Nephron progenitor cell (in vitro differentiated cells): Measurements from ENCODE around the gene LURAP1L.

Experiments used
- DNase-seq: peaks from one replicate; pipeline ENCODE4 v3.0.0; 2021
- H3K27ac Mint-ChIP-seq: 2 replicates; pipeline ENCODE4 v1.8.0; 2021; ENCODE audit warnings: mild to moderate bottlenecking, moderate library complexity, mixed read lengths
- H3K27me3 Mint-ChIP-seq: 2 replicates; pipeline ENCODE4 v1.8.0; 2021; ENCODE audit warnings: mild to moderate bottlenecking, low read depth, mixed read lengths; ENCODE audit not compliant: poor library complexity
- H3K36me3 Mint-ChIP-seq: 2 replicates; pipeline ENCODE4 v1.8.0; 2021; ENCODE audit warnings: low read depth, mixed read lengths
- H3K4me1 Mint-ChIP-seq: 2 replicates; pipeline ENCODE4 v1.8.0; 2021; ENCODE audit warnings: mixed read lengths
- H3K4me3 Mint-ChIP-seq: 2 replicates; pipeline ENCODE4 v1.8.0; 2021; ENCODE audit warnings: mild to moderate bottlenecking, moderate library complexity, mixed read lengths
- H3K9me3 Mint-ChIP-seq: 2 replicates; pipeline ENCODE4 v1.8.0; 2021; ENCODE audit warnings: mild to moderate bottlenecking, moderate library complexity, mixed read lengths
- TF ChIP-seq, protein P1 (sequence below): fragments of 200-600 bp; sonication (generic); IDR thresholded peaks from 2 replicates; pipeline ENCODE4 v1.5.0; 2021; ENCODE audit warnings: antibody characterized with exemption

The LURAP1L gene, protein sequence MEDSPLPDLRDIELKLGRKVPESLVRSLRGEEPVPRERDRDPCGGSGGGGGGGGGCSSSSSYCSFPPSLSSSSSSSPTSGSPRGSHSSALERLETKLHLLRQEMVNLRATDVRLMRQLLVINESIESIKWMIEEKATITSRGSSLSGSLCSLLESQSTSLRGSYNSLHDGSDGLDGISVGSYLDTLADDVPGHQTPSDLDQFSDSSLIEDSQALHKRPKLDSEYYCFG

DNA sequence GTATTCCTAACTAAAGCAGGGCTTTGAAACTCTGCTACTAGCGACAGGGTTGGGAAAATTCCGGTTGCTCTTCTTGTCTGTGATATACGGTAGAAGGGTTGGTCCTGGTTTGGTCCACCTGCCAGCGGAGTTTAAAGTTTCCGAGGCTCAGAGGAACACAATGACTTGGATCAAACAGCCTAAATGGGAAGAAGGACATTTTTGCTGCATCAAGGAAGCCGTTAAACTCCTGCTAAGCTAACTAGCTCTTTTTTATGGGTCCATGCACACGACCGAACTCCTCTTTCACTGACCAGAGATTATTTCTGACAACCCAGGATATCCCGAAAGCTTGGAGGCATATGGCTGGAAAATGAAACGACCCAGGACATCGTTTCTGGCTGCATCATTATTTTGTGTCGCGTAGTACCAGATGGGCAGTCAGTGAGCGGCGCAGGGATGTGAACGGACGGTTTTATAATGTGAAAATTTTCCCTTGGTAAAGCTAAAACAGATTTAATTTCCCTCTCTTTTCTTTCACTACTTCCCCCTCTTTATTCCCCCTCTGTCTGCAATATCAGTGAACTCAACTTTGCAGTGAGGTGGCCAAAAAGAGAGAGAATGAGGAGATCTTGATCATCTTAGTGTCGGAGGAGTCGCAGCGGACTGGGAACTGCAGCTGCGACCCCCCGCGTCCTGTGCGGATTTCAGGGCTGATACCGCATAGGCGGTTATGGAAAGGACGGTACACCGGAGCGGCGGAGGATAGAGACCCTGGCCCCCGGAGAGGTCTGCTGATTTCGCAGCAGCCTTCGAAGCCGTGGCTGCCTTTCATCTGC lies at the start of gene LURAP1L:
Gene LURAP1L, plus strand, starts transcription at position 160 of the 818 bp plus-strand sequence. CDS start 696 bp downstream, outside the sequence.
- Mint-ChIP-seq H3K27me3 (peaks cover 10% of the 10 kb centered on the region), H3K4me3 (peak within 1 kb of the TSS; percentile 99), H3K4me1 (peaks cover 18% of the 10 kb centered on the region), H3K27ac (peak within 1 kb of the TSS; percentile 91), H3K36me3 (no peaks in the 10 kb centered on the region), H3K9me3 (no peaks in the 10 kb centered on the region)
- TF ChIP-seq, protein P1, sequence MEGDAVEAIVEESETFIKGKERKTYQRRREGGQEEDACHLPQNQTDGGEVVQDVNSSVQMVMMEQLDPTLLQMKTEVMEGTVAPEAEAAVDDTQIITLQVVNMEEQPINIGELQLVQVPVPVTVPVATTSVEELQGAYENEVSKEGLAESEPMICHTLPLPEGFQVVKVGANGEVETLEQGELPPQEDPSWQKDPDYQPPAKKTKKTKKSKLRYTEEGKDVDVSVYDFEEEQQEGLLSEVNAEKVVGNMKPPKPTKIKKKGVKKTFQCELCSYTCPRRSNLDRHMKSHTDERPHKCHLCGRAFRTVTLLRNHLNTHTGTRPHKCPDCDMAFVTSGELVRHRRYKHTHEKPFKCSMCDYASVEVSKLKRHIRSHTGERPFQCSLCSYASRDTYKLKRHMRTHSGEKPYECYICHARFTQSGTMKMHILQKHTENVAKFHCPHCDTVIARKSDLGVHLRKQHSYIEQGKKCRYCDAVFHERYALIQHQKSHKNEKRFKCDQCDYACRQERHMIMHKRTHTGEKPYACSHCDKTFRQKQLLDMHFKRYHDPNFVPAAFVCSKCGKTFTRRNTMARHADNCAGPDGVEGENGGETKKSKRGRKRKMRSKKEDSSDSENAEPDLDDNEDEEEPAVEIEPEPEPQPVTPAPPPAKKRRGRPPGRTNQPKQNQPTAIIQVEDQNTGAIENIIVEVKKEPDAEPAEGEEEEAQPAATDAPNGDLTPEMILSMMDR, result no peak
- peak; percentile 54 for DNase-seq

DNA sequence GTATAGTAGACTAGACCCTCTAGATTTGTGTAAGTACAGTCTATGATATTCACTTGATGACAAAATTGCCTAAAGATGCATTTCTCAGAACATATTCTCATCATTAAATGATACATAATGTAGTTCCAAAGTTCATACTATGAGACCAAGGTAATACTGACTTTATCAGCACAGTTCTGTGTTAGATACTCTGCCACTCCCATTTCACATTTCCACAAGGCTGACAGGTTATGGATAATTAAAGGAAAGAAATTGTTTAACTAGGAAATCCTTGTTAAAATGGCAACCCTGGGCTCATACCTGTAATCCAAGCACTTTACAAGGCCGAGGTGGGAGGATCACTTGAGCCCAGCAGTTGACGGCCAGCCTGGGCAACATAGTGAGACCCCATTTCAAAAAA lies 48.0 kb upstream of the LURAP1L start:
- Mint-ChIP-seq H3K4me1 (peaks cover 13% of the 10 kb centered on the region), H3K27me3 (no peaks in the 10 kb centered on the region), H3K36me3 (no peaks in the 10 kb centered on the region), H3K9me3 (no peaks in the 10 kb centered on the region), H3K4me3 (no peak overlapping the region), H3K27ac (no peak overlapping the region)
- DNase-seq, result no peak
- TF ChIP-seq, protein P1, result no peak

DNA sequence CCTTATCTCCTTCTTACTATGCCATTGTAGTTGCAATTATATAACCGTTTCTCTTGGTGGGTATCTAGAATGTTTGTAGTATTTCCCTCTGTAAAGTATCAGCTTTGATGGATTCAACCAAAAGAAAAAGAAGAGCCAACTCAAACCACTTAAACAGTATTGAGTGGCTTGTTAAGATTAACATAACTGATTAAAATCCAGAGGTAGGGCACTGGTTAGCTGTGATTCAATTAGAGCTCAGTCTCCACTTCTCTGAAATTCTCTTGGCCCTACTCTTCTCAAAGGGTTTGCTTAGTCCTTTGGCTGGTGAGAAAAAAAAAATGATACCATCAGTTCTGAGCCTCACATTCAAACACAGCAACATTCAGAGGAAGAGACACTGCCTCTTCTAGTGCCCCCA lies 44.6 kb upstream of the LURAP1L start:
- DNase-seq, result no peak
- H3K27me3 Mint-ChIP-seq, result no peaks in the 10 kb centered on the region
- H3K27ac Mint-ChIP-seq, result no peak overlapping the region
- TF ChIP-seq, protein P1, result no peak
- no peaks in the 10 kb centered on the region for H3K4me1 Mint-ChIP-seq
- no peak overlapping the region for H3K4me3 Mint-ChIP-seq
- H3K9me3 Mint-ChIP-seq, result peaks cover 8% of the 10 kb centered on the region
- no peaks in the 10 kb centered on the region for H3K36me3 Mint-ChIP-seq

DNA sequence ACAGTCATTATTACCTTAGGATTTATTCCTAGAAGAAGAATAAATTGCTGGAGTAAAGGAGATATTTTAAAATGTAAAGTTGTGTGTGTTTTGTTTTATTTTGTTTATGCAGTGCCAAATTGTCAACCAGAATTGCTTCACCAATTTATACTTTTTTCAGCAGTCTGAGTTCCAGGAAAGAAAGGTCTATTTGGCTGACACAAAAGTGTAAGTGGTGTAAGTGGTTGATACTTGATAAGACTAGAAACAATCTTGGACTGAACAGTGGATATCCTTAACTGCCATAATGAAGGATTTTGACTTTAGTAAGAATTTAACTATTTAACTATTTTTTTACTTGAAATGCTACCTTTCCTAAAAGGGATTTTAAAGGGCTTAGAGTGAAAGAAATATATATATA lies 43.9 kb upstream of the LURAP1L start:
- no peaks in the 10 kb centered on the region for H3K27me3 Mint-ChIP-seq
- TF ChIP-seq, protein P1, result no peak

DNA sequence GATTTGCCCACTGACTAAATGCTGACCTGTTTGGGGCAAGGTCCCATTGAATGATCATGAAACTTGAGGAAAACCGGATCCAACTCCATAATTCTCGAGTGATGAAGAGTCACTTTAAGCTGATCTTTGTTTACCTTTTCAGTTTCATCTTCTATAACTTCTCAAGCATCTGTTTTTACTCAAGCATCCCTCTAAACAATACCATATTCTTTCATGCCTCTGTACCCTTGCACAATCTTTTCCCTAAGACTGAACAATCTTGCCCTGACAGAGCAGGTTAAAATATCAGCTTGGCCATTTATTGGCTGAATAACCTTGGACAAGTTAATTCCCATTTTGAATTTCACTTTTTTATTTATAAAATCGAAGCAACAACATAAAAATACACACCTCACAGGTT lies 41.8 kb upstream of the LURAP1L start:
- DNase-seq, result no peak
- Mint-ChIP-seq H3K27ac (no peak overlapping the region), H3K9me3 (peaks cover 8% of the 10 kb centered on the region), H3K27me3 (no peaks in the 10 kb centered on the region), H3K4me3 (no peak overlapping the region), H3K36me3 (no peaks in the 10 kb centered on the region), H3K4me1 (peaks cover under 1% of the 10 kb centered on the region)
- TF ChIP-seq, protein P1, result no peak

More for the DNA sequence above, 43.9 kb upstream of the LURAP1L start:
- H3K4me3 Mint-ChIP-seq, result no peak overlapping the region
- DNase-seq, result no peak
- H3K9me3 Mint-ChIP-seq, result peaks cover 8% of the 10 kb centered on the region
- no peaks in the 10 kb centered on the region for H3K36me3 Mint-ChIP-seq
- H3K4me1 Mint-ChIP-seq, result no peaks in the 10 kb centered on the region
- H3K27ac Mint-ChIP-seq, result no peak overlapping the region
